ENCODE data around the gene AMN1.

AMN1 gene

GRCh38 chr12:31631023-31631724, 97.6 kb downstream of the AMN1 start:
- no peak for DNase-seq (ENCODE audit: low read depth)

- DNase-seq (ENCODE audit: low read depth) = no peak
Observed at GRCh38 chr12:31629756-31630732, 98.8 kb downstream of the AMN1 start.

GRCh38 chr12:31627456-31628054, 101.3 kb downstream of the AMN1 start:
- DNase-seq (ENCODE audit: low read depth) = no peak

- no peak for DNase-seq (ENCODE audit: low read depth)
Observed at GRCh38 chr12:31626270-31626995, 102.4 kb downstream of the AMN1 start.

- no peak for DNase-seq (ENCODE audit: low read depth)
Observed at GRCh38 chr12:31622038-31622437, 106.8 kb downstream of the AMN1 start.
